Testis (tissue), 2 donors: Measurements from ENCODE around the gene DPP6.

Source experiments
- CTCF ChIP-seq, 3 experiments: fragments of 450-650 bp in 2 of 3; fragments of 200-600 bp in 1 of 3; sonication (generic) in 1 of 3; IDR thresholded peaks; one replicate each; pipeline ENCODE4 v1.5.1; 2016 to 2019; ENCODE audit warnings: antibody characterized with exemption in 3 of 3, mild to moderate bottlenecking in 2 of 3, moderate library complexity in 1 of 3
- POLR2A ChIP-seq: fragments of 450-650 bp; IDR thresholded peaks from one replicate; pipeline ENCODE4 v1.6.1; 2017; ENCODE audit warnings: antibody characterized with exemption, mild to moderate bottlenecking, moderate library complexity

GRCh38 chr7:154505362-154505761, 453.2 kb downstream of the DPP6 start:
- TF ChIP-seq CTCF (IDR thresholded peaks at IDR 0.05) (no peak), POLR2A (no peak)
